Lung (tissue), 16 donors: ENCODE data around the gene TCOF1. TPM values are rescaled to one million over a fixed set of nuclear protein-coding genes. Genes with fewer than 3 reads are reported as not detected.
A peak's percentile ranks its signal among the peaks of the same experiment; 100 is the strongest.

Source experiments
- ATAC-seq: fragments of 200-7000 bp; cut with Tn5 transposase; one replicate; pipeline ENCODE4 v1.9.1; 2020; ENCODE audit warnings: moderate number of reproducible peaks; ENCODE audit not compliant: insufficient read depth, low FRiP score
- DNase-seq, 3 donors: peaks; one replicate each; pipeline ENCODE4 v3.0.0-alpha.2; 2013 to 2017
- H3K27ac ChIP-seq, 2 donors: one replicate each; pipeline ENCODE4 v1.5.1; 2013; ENCODE audit warnings: mild to moderate bottlenecking in 2 of 2, moderate library complexity in 2 of 2, control low read depth in 1 of 2, inconsistent platforms in 1 of 2, low read depth in 1 of 2, low read length in 1 of 2
- H3K27me3 ChIP-seq, 3 donors: one replicate each; pipeline ENCODE4 v1.5.1; 2013; ENCODE audit warnings: low read length in 2 of 3; ENCODE audit not compliant: control insufficient read depth in 3 of 3, insufficient read depth in 3 of 3
- H3K36me3 ChIP-seq, 4 donors: one replicate each; pipeline ENCODE4 v1.5.1; 2013; ENCODE audit warnings: low read length in 4 of 4, mild to moderate bottlenecking in 1 of 4, moderate library complexity in 1 of 4; ENCODE audit not compliant: control insufficient read depth in 4 of 4, insufficient read depth in 4 of 4
- H3K4me1 ChIP-seq, 5 donors: one replicate each; pipeline ENCODE4 v1.5.1; 2013; ENCODE audit warnings: low read length in 5 of 5, mild to moderate bottlenecking in 2 of 5, moderate library complexity in 1 of 5; ENCODE audit not compliant: control insufficient read depth in 5 of 5, insufficient read depth in 5 of 5
- H3K4me3 ChIP-seq: one replicate; pipeline ENCODE4 v1.5.1; 2013; ENCODE audit warnings: mild to moderate bottlenecking, control low read depth, moderate library complexity
- H3K9ac ChIP-seq, 2 donors: one replicate each; pipeline ENCODE4 v1.5.1; 2013; ENCODE audit warnings: low read length in 2 of 2, control low read depth in 1 of 2; ENCODE audit not compliant: insufficient read depth in 1 of 2
- H3K9me3 ChIP-seq, 4 donors: one replicate each; pipeline ENCODE4 v1.5.1; 2013; ENCODE audit warnings: low read length in 3 of 4, mild to moderate bottlenecking in 1 of 4, moderate library complexity in 1 of 4; ENCODE audit not compliant: control insufficient read depth in 4 of 4, insufficient read depth in 3 of 4
- WGBS, 2 donors: extraction: QIAGEN DNeasy Blood & Tissue Kit; methylation state at CpG; one replicate each; pipeline ENCODE4 v1.1.7; 2013; 5-methylcytosine and 5-hydroxymethylcytosine counted together
- long read RNA-seq, 5 donors: transcript quantifications; one replicate each; lab custom pipeline, GENCODE V29; 2026
- polyA plus RNA-seq, 2 donors: library from polyadenylated mRNA; stranded (reverse); fragments of 200-250 nt; gene quantifications; one replicate each; pipeline ENCODE4 v1.2.1, GENCODE V29; 2013
- total RNA-seq, 2 donors: library from RNA; depleted of rRNA in 1 of 2; stranded (reverse); fragments of >200 nt in 1 of 2; gene quantifications; one replicate each; pipeline ENCODE4 v1.2.1, GENCODE V29; 2014 to 2021
- TF ChIP-seq, protein P1 (sequence below): IDR thresholded peaks from 2 replicates; pipeline ENCODE4 v1.5.1; 2012; ENCODE audit warnings: mild to moderate bottlenecking; ENCODE audit errors: control extremely low read depth, extremely low read depth
- donor health status: control.
- donor health status: control.
- donor health status: Bipolar disorder and iron deficiency.
- donor health status: healthy.
- donor health status: DM: yes; HTN: yes; CAD: no.

TCOF1 gene, protein sequence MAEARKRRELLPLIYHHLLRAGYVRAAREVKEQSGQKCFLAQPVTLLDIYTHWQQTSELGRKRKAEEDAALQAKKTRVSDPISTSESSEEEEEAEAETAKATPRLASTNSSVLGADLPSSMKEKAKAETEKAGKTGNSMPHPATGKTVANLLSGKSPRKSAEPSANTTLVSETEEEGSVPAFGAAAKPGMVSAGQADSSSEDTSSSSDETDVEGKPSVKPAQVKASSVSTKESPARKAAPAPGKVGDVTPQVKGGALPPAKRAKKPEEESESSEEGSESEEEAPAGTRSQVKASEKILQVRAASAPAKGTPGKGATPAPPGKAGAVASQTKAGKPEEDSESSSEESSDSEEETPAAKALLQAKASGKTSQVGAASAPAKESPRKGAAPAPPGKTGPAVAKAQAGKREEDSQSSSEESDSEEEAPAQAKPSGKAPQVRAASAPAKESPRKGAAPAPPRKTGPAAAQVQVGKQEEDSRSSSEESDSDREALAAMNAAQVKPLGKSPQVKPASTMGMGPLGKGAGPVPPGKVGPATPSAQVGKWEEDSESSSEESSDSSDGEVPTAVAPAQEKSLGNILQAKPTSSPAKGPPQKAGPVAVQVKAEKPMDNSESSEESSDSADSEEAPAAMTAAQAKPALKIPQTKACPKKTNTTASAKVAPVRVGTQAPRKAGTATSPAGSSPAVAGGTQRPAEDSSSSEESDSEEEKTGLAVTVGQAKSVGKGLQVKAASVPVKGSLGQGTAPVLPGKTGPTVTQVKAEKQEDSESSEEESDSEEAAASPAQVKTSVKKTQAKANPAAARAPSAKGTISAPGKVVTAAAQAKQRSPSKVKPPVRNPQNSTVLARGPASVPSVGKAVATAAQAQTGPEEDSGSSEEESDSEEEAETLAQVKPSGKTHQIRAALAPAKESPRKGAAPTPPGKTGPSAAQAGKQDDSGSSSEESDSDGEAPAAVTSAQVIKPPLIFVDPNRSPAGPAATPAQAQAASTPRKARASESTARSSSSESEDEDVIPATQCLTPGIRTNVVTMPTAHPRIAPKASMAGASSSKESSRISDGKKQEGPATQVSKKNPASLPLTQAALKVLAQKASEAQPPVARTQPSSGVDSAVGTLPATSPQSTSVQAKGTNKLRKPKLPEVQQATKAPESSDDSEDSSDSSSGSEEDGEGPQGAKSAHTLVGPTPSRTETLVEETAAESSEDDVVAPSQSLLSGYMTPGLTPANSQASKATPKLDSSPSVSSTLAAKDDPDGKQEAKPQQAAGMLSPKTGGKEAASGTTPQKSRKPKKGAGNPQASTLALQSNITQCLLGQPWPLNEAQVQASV (N-terminal part only)
- total RNA-seq (10 to 100 TPM; 17.0 to 25.3 TPM), polyA plus RNA-seq (10 to 100 TPM; 13.3 to 14.7 TPM)
- long read RNA-seq, donor 1, partial matches to known transcripts, result 23 of 23 reads
- long read RNA-seq, donor 1, other reads (novel, unspliced or antisense), result 0 of 23 reads
- long read RNA-seq, donor 2, partial matches to known transcripts, result 8 of 8 reads
- long read RNA-seq, donor 2, other reads (novel, unspliced or antisense), result 0 of 8 reads
- long read RNA-seq, donor 3, partial matches to known transcripts, result 14 of 14 reads
- long read RNA-seq, donor 3, other reads (novel, unspliced or antisense), result 0 of 14 reads
- long read RNA-seq, donor 4, partial matches to known transcripts, result 29 of 29 reads
- long read RNA-seq, donor 4, other reads (novel, unspliced or antisense), result 0 of 29 reads
- long read RNA-seq, donor 5, partial matches to known transcripts, result 32 of 32 reads
- long read RNA-seq, donor 5, other reads (novel, unspliced or antisense), result 0 of 32 reads

DNA sequence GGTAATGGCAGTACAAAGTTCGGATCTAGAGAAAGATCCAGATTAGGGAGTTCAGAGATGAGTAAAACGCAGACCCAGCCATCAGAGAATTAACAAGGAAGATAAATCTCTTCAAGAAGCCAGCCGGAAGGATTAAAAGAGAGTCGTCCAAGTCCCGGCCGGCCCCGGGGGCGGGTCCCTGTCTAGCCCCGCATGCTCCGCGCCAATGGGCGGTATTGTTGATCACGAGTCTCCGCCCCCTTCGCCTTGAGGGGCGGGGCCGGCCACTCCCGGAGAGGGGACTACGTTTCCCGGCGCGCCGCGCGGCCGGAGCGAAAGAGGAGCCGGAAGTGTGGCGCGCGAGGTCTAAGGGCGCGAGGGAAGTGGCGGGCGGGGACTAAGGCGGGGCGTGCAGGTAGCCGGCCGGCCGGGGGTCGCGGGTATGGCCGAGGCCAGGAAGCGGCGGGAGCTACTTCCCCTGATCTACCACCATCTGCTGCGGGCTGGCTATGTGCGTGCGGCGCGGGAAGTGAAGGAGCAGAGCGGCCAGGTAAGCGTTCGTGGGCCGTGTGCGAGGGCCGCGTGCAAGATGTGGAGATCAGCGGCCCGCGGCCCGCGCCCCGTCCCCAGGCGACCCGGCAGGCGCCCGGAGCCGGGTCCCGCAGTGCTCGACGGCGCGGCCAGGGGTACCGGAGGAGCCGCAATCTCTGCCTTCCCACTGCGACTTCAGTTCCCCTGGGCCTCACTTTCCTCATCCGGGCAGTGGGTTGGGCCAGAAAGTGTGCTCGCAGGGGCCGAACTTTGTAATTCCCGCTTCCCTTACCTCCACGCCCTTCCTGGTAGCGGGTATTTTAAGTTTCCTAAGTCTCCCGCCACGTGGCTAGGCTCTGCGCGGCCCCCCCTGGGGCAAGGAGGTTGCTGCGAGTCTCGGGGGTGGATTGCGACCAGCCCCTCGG, at the start of gene TCOF1:
TSS of gene TCOF1 (plus strand) at position 372 of the 935 bp plus-strand sequence. CDS start at position 422, 50 bp downstream.
- DNase-seq, result peak; percentile 97 to 98 (median 97)
- Histone ChIP-seq H3K27me3 (no peaks in the 10 kb centered on the region), H3K4me3 (peak within 1 kb of the TSS; percentile 81), H3K36me3 (peaks cover 6 to 15% (median 13%) of the 10 kb centered on the region in 4 donors), H3K9me3 (no peaks in the 10 kb centered on the region), H3K27ac (peak within 1 kb of the TSS in 1 of 2 donors; percentile 64), H3K4me1 (peaks cover 3 to 14% (median 8%) of the 10 kb centered on the region in 5 donors), H3K9ac (peak within 1 kb of the TSS; percentile 64 to 82)
- ATAC-seq, result peak; percentile 99
- WGBS, 2 donors, result 0% methylated on average over 84 to 90 of the region's 90 CpGs
- TF ChIP-seq, protein P1, sequence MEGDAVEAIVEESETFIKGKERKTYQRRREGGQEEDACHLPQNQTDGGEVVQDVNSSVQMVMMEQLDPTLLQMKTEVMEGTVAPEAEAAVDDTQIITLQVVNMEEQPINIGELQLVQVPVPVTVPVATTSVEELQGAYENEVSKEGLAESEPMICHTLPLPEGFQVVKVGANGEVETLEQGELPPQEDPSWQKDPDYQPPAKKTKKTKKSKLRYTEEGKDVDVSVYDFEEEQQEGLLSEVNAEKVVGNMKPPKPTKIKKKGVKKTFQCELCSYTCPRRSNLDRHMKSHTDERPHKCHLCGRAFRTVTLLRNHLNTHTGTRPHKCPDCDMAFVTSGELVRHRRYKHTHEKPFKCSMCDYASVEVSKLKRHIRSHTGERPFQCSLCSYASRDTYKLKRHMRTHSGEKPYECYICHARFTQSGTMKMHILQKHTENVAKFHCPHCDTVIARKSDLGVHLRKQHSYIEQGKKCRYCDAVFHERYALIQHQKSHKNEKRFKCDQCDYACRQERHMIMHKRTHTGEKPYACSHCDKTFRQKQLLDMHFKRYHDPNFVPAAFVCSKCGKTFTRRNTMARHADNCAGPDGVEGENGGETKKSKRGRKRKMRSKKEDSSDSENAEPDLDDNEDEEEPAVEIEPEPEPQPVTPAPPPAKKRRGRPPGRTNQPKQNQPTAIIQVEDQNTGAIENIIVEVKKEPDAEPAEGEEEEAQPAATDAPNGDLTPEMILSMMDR, result no peak

DNA sequence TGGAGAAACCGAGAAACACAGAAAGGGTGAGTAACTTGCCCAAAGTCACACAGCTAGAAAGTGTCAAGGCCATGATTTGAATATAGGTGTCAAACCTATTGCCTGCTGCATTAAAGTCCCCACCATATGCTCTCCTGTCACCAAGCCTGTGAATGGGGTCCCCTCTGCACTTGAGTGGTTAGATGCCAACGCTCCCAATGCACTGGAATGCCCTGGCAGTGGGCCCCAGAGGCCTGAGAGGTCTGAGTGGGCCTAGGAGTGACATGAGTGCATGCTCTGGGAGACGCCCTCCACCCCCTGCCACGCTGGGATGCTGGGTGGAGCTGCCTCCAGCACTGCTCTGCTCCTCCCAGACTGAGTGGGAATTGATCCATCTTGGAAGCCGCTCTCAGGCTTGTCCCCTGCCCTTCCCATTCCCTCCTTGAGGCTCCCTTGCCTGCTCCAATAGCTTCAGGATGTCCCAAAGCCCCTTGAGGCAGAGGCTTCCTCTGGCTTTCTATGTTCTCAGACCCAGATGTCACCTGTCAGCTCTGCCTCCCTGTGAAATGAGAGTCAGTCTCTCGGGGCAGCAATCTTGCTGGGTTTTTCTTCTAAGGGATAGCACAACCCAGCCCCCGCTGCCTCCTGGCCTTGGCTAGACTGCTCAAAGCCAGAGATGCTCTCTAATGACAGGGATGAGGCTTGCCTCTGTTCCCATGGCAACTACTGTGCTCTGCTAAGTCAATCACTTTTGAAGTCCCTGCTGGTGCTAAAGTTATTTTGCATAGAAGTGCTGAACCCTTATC, 48.2 kb upstream of the TCOF1 start:
- TF ChIP-seq, protein P1, result no peak
- no peak for ATAC-seq

More for the DNA sequence above, 48.2 kb upstream of the TCOF1 start:
- Histone ChIP-seq H3K27me3 (no peaks in the 10 kb centered on the region), H3K36me3 (no peaks in the 10 kb centered on the region), H3K9ac (no peak overlapping the region), H3K4me1 (peaks cover 0 to 50% (median 16%) of the 10 kb centered on the region in 5 donors), H3K27ac (no peak overlapping the region), H3K4me3 (no peak overlapping the region), H3K9me3 (peaks cover 0 to 4% (median 0%) of the 10 kb centered on the region in 4 donors)
- DNase-seq, result peak; percentile 49 to 53 (median 51)
- 66 to 86% methylated on average over 7 of the region's 7 CpGs for WGBS, 2 donors
